Measurements from ENCODE around the gene SGF29. TPM values are rescaled to one million over a fixed set of nuclear protein-coding genes. Genes with fewer than 3 reads are reported as not detected.
"Not testable (repeated sequence)": the region's sequence is repeated elsewhere in the genome, so short reads cannot be mapped to it uniquely, and the experiment has no call there.

SGF29 gene
- total RNA-seq, 1 donor: 11.9 TPM

- no peak for DNase-seq (ENCODE audit: low read depth)
- H3K4me3 ChIP-seq (ENCODE audit: low read depth, low read length): no peak overlapping the region
- TF ChIP-seq, protein P1, sequence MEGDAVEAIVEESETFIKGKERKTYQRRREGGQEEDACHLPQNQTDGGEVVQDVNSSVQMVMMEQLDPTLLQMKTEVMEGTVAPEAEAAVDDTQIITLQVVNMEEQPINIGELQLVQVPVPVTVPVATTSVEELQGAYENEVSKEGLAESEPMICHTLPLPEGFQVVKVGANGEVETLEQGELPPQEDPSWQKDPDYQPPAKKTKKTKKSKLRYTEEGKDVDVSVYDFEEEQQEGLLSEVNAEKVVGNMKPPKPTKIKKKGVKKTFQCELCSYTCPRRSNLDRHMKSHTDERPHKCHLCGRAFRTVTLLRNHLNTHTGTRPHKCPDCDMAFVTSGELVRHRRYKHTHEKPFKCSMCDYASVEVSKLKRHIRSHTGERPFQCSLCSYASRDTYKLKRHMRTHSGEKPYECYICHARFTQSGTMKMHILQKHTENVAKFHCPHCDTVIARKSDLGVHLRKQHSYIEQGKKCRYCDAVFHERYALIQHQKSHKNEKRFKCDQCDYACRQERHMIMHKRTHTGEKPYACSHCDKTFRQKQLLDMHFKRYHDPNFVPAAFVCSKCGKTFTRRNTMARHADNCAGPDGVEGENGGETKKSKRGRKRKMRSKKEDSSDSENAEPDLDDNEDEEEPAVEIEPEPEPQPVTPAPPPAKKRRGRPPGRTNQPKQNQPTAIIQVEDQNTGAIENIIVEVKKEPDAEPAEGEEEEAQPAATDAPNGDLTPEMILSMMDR (IDR thresholded peaks at IDR 0.05; ENCODE audit: insufficient read depth, low read length): no peak
Observed at GRCh38 chr16:28542646-28543045, 11.1 kb upstream of the SGF29 start.

DNA sequence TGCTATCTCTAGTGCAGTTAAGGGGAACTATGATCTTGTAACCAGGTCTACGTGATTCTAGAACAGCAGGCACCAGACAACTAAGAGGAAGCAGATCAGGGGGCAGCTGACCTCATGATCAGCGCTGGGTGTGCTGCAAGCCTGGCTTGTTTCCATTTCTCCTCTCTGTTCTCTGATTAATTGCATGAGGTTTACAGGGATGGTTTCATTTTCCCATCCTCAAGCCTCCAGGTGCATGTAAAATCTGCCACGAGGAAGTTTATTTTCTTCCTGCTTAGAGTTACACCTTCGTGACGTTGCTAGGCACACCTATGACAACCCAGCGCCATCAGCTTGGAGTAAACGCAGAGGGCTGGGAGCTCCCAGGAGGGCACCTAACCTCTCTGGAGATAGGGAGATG lies 10.6 kb upstream of the SGF29 start:
- no peak for DNase-seq (ENCODE audit: low read depth)
- H3K4me3 ChIP-seq (ENCODE audit: low read depth, low read length): no peak overlapping the region
- TF ChIP-seq, protein P1 (IDR thresholded peaks at IDR 0.05; ENCODE audit: insufficient read depth, low read length): no peak

GRCh38 chr16:28544998-28545397 lies 8.7 kb upstream of the SGF29 start:
- H3K4me3 ChIP-seq (ENCODE audit: low read depth, low read length): no peak overlapping the region
- TF ChIP-seq, protein P1 (IDR thresholded peaks at IDR 0.05; ENCODE audit: insufficient read depth, low read length): no peak
- DNase-seq (ENCODE audit: low read depth): no peak

- DNase-seq (ENCODE audit: low read depth); H3K4me3 ChIP-seq (ENCODE audit: low read depth, low read length): not testable (repeated sequence)
Observed at GRCh38 chr16:28545964-28546363, 7.8 kb upstream of the SGF29 start.

- H3K4me3 ChIP-seq (ENCODE audit: low read depth, low read length): no peak overlapping the region
- DNase-seq (ENCODE audit: low read depth): no peak
- TF ChIP-seq, protein P1 (IDR thresholded peaks at IDR 0.05; ENCODE audit: insufficient read depth, low read length): no peak
Observed at GRCh38 chr16:28546626-28547025, 7.1 kb upstream of the SGF29 start.

GRCh38 chr16:28548306-28548802 lies 5.4 kb upstream of the SGF29 start:
- TF ChIP-seq, protein P1 (IDR thresholded peaks at IDR 0.05; ENCODE audit: insufficient read depth, low read length): no peak
- no peak overlapping the region for H3K4me3 ChIP-seq (ENCODE audit: low read depth, low read length)
- no peak for DNase-seq (ENCODE audit: low read depth)

DNA sequence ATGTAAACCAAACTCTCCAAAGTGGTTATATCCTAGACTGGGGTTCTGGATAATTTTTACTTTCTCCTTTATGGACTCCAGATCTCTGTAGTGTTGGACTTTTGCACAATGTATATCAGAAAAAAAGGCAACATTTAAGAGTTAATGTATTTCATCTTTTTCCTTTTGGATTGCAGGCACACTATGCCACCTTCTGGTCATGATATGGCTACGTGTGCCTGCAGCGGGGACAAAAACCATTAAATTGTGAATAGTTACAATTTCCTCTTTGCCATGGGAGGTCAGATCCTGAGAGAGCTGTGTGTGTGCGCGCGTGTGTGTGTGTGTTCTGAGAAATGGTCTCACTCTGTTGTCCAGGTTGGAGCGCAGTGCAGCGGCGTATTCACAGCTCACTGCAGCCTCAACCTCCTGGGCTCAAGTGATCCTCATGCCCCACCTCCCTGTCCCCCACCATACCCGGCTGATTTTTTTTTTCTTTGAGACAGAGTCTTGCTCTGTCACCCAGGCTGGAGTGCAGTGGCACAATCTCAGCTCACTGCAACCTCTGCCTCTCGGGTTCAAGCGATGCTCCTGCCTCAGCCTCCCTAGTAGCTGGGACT lies 4.3 kb upstream of the SGF29 start:
- peak; percentile 66 for DNase-seq (ENCODE audit: low read depth)
- no peak overlapping the region for H3K4me3 ChIP-seq (ENCODE audit: low read depth, low read length)
- TF ChIP-seq, protein P1 (IDR thresholded peaks at IDR 0.05; ENCODE audit: insufficient read depth, low read length): peak; percentile 70
